MM.1S (cell line): Measurements from ENCODE around the gene TIPRL.

Experiments used
- DNase-seq: peaks from one replicate; pipeline ENCODE4 v3.0.0-alpha.2; 2015
- H2AFZ ChIP-seq: fragments of 300-600 bp; sonication (generic); 2 replicates; pipeline ENCODE4 v1.6.0; 2016; ENCODE audit warnings: antibody characterized with exemption, low read length
- H3F3A ChIP-seq: fragments of 300-600 bp; sonication (generic); 2 replicates; pipeline ENCODE4 v1.6.1; 2016; ENCODE audit warnings: mild to moderate bottlenecking, antibody characterized with exemption, low read length, moderate library complexity, mixed read lengths; ENCODE audit not compliant: insufficient read depth
- H3K27ac ChIP-seq: fragments of 300-600 bp; sonication (generic); 2 replicates; pipeline ENCODE4 v1.5.1; 2016; ENCODE audit warnings: mild to moderate bottlenecking, low read length
- H3K27me3 ChIP-seq: fragments of 300-600 bp; sonication (generic); replicated peaks from 2 replicates; pipeline ENCODE4 v1.6.0; 2016; ENCODE audit warnings: low read length; ENCODE audit not compliant: insufficient read depth
- H3K36me3 ChIP-seq: fragments of 300-600 bp; sonication (generic); replicated peaks from 2 replicates; pipeline ENCODE4 v1.6.1; 2016; ENCODE audit warnings: mild to moderate bottlenecking, low read length, mixed read lengths; ENCODE audit not compliant: insufficient read depth
- H3K4me1 ChIP-seq: fragments of 300-600 bp; sonication (generic); 2 replicates; pipeline ENCODE4 v1.6.1; 2016; ENCODE audit warnings: low read length, mixed read lengths
- H3K4me2 ChIP-seq: fragments of 300-600 bp; sonication (generic); 2 replicates; pipeline ENCODE4 v1.6.0; 2016; ENCODE audit warnings: low read depth, low read length
- H3K4me3 ChIP-seq: fragments of 300-600 bp; sonication (generic); 2 replicates; pipeline ENCODE4 v1.5.1; 2016; ENCODE audit warnings: low read length, mixed read lengths
- H3K79me2 ChIP-seq: fragments of 300-600 bp; sonication (generic); 2 replicates; pipeline ENCODE4 v1.6.1; 2016; ENCODE audit warnings: mixed run types, low read length, mixed read lengths
- H3K9ac ChIP-seq: fragments of 300-600 bp; sonication (generic); 2 replicates; pipeline ENCODE4 v1.6.1; 2016; ENCODE audit warnings: low read length, mixed read lengths
- H3K9me2 ChIP-seq: fragments of 300-600 bp; sonication (generic); replicated peaks from 2 replicates; pipeline ENCODE4 v1.6.1; 2016; ENCODE audit warnings: mild to moderate bottlenecking, low read length, mixed read lengths; ENCODE audit not compliant: insufficient read depth
- H3K9me3 ChIP-seq: fragments of 300-600 bp; sonication (generic); replicated peaks from 2 replicates; pipeline ENCODE4 v1.6.1; 2016; ENCODE audit warnings: mild to moderate bottlenecking, low read length, mixed read lengths; ENCODE audit not compliant: insufficient read depth
- H4K20me1 ChIP-seq: fragments of 300-600 bp; sonication (generic); 2 replicates; pipeline ENCODE4 v1.6.1; 2016; ENCODE audit warnings: mild to moderate bottlenecking, low read length, moderate library complexity, mixed read lengths; ENCODE audit not compliant: insufficient read depth
- CTCF ChIP-seq: fragments of 300-600 bp; sonication (generic); IDR thresholded peaks from 2 replicates; pipeline ENCODE4 v1.5.1; 2016; ENCODE audit warnings: antibody characterized with exemption, low read length, mixed read lengths
- EZH2 ChIP-seq: fragments of 300-600 bp; sonication (generic); optimal IDR thresholded peaks from 2 replicates; pipeline ENCODE3; 2017; ENCODE audit warnings: low read depth, mild to moderate bottlenecking, antibody characterized with exemption, low read length, mixed read lengths
- EZH2phosphoT487 ChIP-seq: fragments of 300-600 bp; sonication (generic); IDR thresholded peaks from 2 replicates; pipeline ENCODE4 v1.6.1; 2018; ENCODE audit warnings: antibody characterized with exemption, low read length

The TIPRL gene

GRCh38 chr1:168246506-168246905 lies 67.7 kb downstream of the TIPRL start:
- peaks cover 2% of the 10 kb centered on the region for H3K36me3 ChIP-seq
- H3K27me3 ChIP-seq: no peaks in the 10 kb centered on the region
- H3K27ac ChIP-seq: no peak overlapping the region
- DNase-seq: no peak
- H2AFZ ChIP-seq: no peak overlapping the region
- no peak overlapping the region for H3K4me2 ChIP-seq
- H3F3A ChIP-seq: no peaks in the 10 kb centered on the region
- no peak overlapping the region for H3K9ac ChIP-seq
- H3K4me1 ChIP-seq: no peaks in the 10 kb centered on the region
- TF ChIP-seq CTCF (no peak), EZH2 (no peak), EZH2phosphoT487 (no peak)
- no peaks in the 10 kb centered on the region for H3K9me2 ChIP-seq
- no peaks in the 10 kb centered on the region for H4K20me1 ChIP-seq
- H3K4me3 ChIP-seq: no peak overlapping the region
- peaks cover 28% of the 10 kb centered on the region for H3K79me2 ChIP-seq
- no peaks in the 10 kb centered on the region for H3K9me3 ChIP-seq
